GM12892 (cell line): ENCODE measurements around the gene FBXL13.

Experiments
- POLR2A ChIP-seq: IDR thresholded peaks from 2 replicates; pipeline ENCODE4 v1.6.1; 2011; ENCODE audit warnings: low read depth, low read length, control low read depth
- POLR2AphosphoS5 ChIP-seq: IDR thresholded peaks from 2 replicates; pipeline ENCODE4 v1.6.1; 2011; ENCODE audit warnings: low read depth, low read length, control low read depth
- TAF1 ChIP-seq: IDR thresholded peaks from 2 replicates; pipeline ENCODE4 v1.6.1; 2011; ENCODE audit warnings: low read depth, mild to moderate bottlenecking, control low read depth, low read length, borderline replicate concordance

DNA sequence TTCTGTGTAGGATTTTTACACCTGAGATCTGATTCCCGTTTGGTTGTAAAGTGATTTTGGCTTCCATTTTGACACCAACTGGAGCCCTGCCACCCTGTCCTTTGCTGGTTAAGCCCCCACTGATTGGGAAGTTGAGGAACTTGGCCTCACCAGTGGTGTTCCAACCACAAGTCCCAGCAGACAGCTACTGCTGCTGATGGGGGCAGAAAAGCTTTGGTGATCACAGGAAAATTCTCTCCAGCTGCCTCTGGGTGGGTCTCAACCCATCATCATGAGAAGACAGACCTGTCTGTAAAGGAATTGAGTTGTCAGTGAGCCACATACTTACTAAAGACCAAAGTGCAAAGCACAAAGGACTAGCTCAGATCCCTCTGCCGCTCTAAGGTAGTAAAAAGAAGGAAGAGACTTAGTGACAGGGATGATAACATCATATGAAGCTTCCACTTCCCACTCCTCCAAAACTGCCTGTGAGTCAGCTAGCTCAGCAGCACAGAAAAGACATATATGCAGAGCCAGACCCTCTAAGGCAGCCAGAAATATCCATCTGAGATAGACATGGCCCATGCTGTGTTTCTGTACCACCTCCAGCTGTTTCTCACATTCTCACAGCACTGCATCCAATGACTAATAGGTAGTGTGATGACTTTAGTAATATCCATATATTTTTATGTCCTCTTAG is 184.2 kb downstream of the FBXL13 start:
- TF ChIP-seq POLR2A (no peak), POLR2AphosphoS5 (no peak), TAF1 (no peak)
